ENCODE data around the gene GNAT1. TPM values are rescaled to one million over a fixed set of nuclear protein-coding genes. Genes with fewer than 3 reads are reported as not detected.

Gene GNAT1
- total and polyA plus RNA-seq, 2 of the 13 experiments (the other 11 are each of a cell fraction or from before 2014, with no cell fraction given) = 0.15 TPM; not detected in 1

GRCh38 chr3:50146316-50146901, 45.0 kb upstream of the GNAT1 start (continued):
- TF ChIP-seq ZXDC (CRISPR knock-in tag; IDR thresholded peaks at IDR 0.05) = no peak

- Histone ChIP-seq H3K36me3 (replicated peaks in 1 of 2; ENCODE audit: control insufficient read depth in 1 of 2, insufficient read depth in 2 of 2, low read length in 2 of 2) (no peaks in the 10 kb centered on the region), H3K4me1 (ENCODE audit: insufficient read depth, low read length) (peaks cover 59% of the 10 kb centered on the region), H4K20me1 (ENCODE audit: insufficient read depth, low read length) (no peaks in the 10 kb centered on the region), H3K27me3 (ENCODE audit: control insufficient read depth in 1 of 2, insufficient read depth in 2 of 2, low read length in 2 of 2) (peaks cover 0 to 3% of the 10 kb centered on the region in 2 experiments; a peak in 1 of 5 replicates), H3K4me3 (replicated peaks in 1 of 3; ENCODE audit: insufficient read depth in 1 of 3, low read depth in 2 of 3, low read length in 3 of 3) (no peak overlapping the region), H3K9me3 (ENCODE audit: low read length) (no peaks in the 10 kb centered on the region), H3K9ac (ENCODE audit: insufficient read depth, low read depth, low read length) (no peak overlapping the region), H2AFZ (ENCODE audit: low read length) (no peak overlapping the region), H3K27ac (ENCODE audit: extremely low read length, insufficient read depth, low read length) (no peak overlapping the region), H3K79me2 (ENCODE audit: insufficient read depth, low read length) (no peaks in the 10 kb centered on the region), H3K4me2 (ENCODE audit: low read depth, low read length) (no peak overlapping the region)
- DNase-seq (ENCODE audit: low spot score) = no peak
- no peak for FAIRE-seq
- ATAC-seq = no peak
- WGBS (ENCODE audit: low lambda C conversion rate) = 33% methylated on average over 3 of the region's 7 CpGs
- in situ Hi-C loops (cut with HindIII; ENCODE audit: extremely low pct_ligation_motif_present, low pct_unique_long_range_greater_than_20kb) (no loop called here), intact Hi-C loops (cut with micrococcal nuclease; ENCODE audit: unreplicated experiment) (no loop called here)
- POLR2A ChIA-PET = no interaction called here
- TF ChIP-seq ZBTB42 (CRISPR knock-in tag; IDR thresholded peaks at IDR 0.05) = no peak
- TF ChIP-seq ZNF782 (CRISPR knock-in tag; IDR thresholded peaks at IDR 0.05; ENCODE audit: borderline replicate concordance) = no peak
- TF ChIP-seq MAX (IDR thresholded peaks at IDR 0.05) = no peak
- TF ChIP-seq ETV6 (CRISPR knock-in tag; conservative IDR thresholded peaks at IDR 0.05) = no peak
- 0 out of 2 replicates have a peak, but pooled peaks have one; percentile 26 for TF ChIP-seq ZMYM3 (CRISPR knock-in tag; IDR thresholded peaks at IDR 0.05)
- TF ChIP-seq TBX2 (CRISPR knock-in tag; IDR thresholded peaks at IDR 0.05; ENCODE audit: borderline replicate concordance) = no peak
- peak; percentile 89 for TF ChIP-seq ZNF629 (CRISPR knock-in tag; conservative IDR thresholded peaks at IDR 0.05)
- CTCF ChIA-PET (ENCODE audit: low intra/inter-chr PET ratio, low total read pairs) = no interaction called here
- no TSS peak for BruUV-seq (replicated peaks)
Observed at GRCh38 chr3:50147016-50147415, 44.4 kb upstream of the GNAT1 start.

All from HepG2 (cell line).